ENCODE results near the gene HMGXB3.

DNA sequence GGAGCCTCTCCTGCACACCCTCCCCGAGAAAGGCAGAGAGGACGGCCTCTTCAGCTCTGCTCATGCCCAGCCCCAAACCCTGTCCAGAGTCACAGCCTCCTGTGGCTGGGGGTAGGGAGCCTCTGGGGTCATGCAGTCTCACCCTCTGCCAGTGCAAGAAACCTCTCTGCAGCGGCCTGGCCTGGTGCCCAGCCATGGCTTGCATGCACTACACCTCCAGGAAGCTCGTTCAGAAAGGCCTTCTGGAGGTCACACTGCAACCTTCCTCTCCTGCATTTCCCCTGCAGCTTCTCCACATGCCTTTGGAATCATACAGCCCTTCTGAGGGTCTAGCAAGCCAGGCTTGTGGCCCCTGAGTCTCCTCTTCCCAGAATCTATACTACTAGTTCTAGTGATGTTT is 67.9 kb downstream of the HMGXB3 start:
- TF ChIP-seq, protein P1, sequence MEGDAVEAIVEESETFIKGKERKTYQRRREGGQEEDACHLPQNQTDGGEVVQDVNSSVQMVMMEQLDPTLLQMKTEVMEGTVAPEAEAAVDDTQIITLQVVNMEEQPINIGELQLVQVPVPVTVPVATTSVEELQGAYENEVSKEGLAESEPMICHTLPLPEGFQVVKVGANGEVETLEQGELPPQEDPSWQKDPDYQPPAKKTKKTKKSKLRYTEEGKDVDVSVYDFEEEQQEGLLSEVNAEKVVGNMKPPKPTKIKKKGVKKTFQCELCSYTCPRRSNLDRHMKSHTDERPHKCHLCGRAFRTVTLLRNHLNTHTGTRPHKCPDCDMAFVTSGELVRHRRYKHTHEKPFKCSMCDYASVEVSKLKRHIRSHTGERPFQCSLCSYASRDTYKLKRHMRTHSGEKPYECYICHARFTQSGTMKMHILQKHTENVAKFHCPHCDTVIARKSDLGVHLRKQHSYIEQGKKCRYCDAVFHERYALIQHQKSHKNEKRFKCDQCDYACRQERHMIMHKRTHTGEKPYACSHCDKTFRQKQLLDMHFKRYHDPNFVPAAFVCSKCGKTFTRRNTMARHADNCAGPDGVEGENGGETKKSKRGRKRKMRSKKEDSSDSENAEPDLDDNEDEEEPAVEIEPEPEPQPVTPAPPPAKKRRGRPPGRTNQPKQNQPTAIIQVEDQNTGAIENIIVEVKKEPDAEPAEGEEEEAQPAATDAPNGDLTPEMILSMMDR (IDR thresholded peaks at IDR 0.05): no peak
- TF ChIP-seq POLR2A (IDR thresholded peaks at IDR 0.05): no peak

All from ovary (tissue), 3 donors.